Ovary (tissue), 9 donors: Measurements from ENCODE around the gene GPC3. TPM values are rescaled to one million over a fixed set of nuclear protein-coding genes. Genes with fewer than 3 reads are reported as not detected.

ENCODE experiments used
- DNase-seq, 5 donors: peaks; one replicate each; pipeline ENCODE4 v3.0.0-alpha.2; 2019 to 2020
- H3K27ac ChIP-seq, 2 donors: fragments of 200-600 bp; one replicate each; pipeline versions ENCODE4 v1.5.1 to v1.8.0; 2019 to 2022
- H3K27me3 ChIP-seq: fragments of 200-600 bp; one replicate; pipeline ENCODE4 v1.8.0; 2022
- H3K36me3 ChIP-seq: fragments of 200-600 bp; sonication (generic); one replicate; pipeline ENCODE4 v1.5.1; 2019
- H3K4me1 ChIP-seq: one replicate; pipeline ENCODE4 v1.8.1; 2013; ENCODE audit warnings: mild to moderate bottlenecking, moderate library complexity; ENCODE audit not compliant: insufficient read depth
- H3K4me3 ChIP-seq: fragments of 200-600 bp; sonication (generic); one replicate; pipeline ENCODE4 v1.5.1; 2017
- H3K9me3 ChIP-seq, 2 donors: fragments of 200-600 bp in 1 of 2; sonication (generic) in 1 of 2; one replicate each; pipeline versions ENCODE4 v1.5.1 to v1.8.1; 2013 to 2019; ENCODE audit warnings: mild to moderate bottlenecking in 1 of 2, moderate library complexity in 1 of 2
- CTCF ChIP-seq, 3 donors: fragments of 450-650 bp in 2 of 3; fragments of 200-600 bp in 1 of 3; IDR thresholded peaks; one replicate each; pipeline versions ENCODE4 v1.5.1 to v1.8.0; 2016 to 2022; ENCODE audit warnings: antibody characterized with exemption in 3 of 3, mild to moderate bottlenecking in 1 of 3
- EP300 ChIP-seq: sonication (generic); formaldehyde crosslinking; IDR thresholded peaks from one replicate; pipeline ENCODE4 v1.6.1; 2017; ENCODE audit warnings: antibody characterized with exemption
- POLR2A ChIP-seq: fragments of 450-650 bp; IDR thresholded peaks from one replicate; pipeline ENCODE4 v1.6.1; 2017; ENCODE audit warnings: antibody characterized with exemption, mild to moderate bottlenecking, moderate library complexity
- WGBS, 3 donors: extraction: QIAGEN DNeasy Blood & Tissue Kit in 1 of 3; methylation state at CpG; one replicate each; pipeline versions ENCODE4 v1.1.5 to v1.1.7; 2013 to 2017; 5-methylcytosine and 5-hydroxymethylcytosine counted together
- intact Hi-C, 4 donors: fragments of 100-400 bp; cut with DNase I; formaldehyde crosslinking; loops; one replicate each; pipeline versions ENCODE4 v1.11.0 to v1.15.1; 2022 to 2023
- polyA plus RNA-seq, 2 donors: library from polyadenylated mRNA; stranded (reverse); fragments of 200-250 nt in 1 of 2; fragments of 350-450 nt in 1 of 2; fragmentation: Illumina TruSeq in 1 of 2; extraction: RNeasy Lipid Tissue Mini Kit (QIAGEN cat#74804) in 1 of 2; gene quantifications; one replicate each; pipeline ENCODE4 v1.2.3, GENCODE V29; 2013 to 2014
- total RNA-seq, 7 donors: library from RNA; depleted of rRNA in 2 of 7; stranded (reverse); fragments of >200 nt in 2 of 7; fragmentation: NEBNext Ultra II Directional in 3 of 7; extraction: Animal tissue kit (Norgen Biotek cat#: 25700) in 3 of 7; gene quantifications; one replicate each; pipeline versions ENCODE4 v1.1.0 to v1.2.4, GENCODE V29; 2016 to 2023
- donor health status: DM: no; HTN: no; CAD: no; lungs with moderate emphysema.
- donor health status: DM: no; HTN: no; CAD: no.
- donor health status: Bipolar disorder and iron deficiency.
- donor health status: DM: yes; HTN: yes; CAD: no.
- donor health status: DM: no; HTN: no; CAD: no.
- donor health status: DM: yes; HTN: yes; CAD: no.

Gene GPC3
- total and polyA plus RNA-seq, 9 donors = 4.5 to 91.8 (median 12.1) TPM

GRCh38 chrX:133654811-133655210 is 330.6 kb downstream of the GPC3 start:
- Histone ChIP-seq H3K36me3 (no peaks in the 10 kb centered on the region), H3K27me3 (no peaks in the 10 kb centered on the region), H3K9me3 (no peaks in the 10 kb centered on the region), H3K4me1 (peaks cover 2% of the 10 kb centered on the region), H3K4me3 (no peak overlapping the region), H3K27ac (no peak overlapping the region)
- no peak for TF ChIP-seq POLR2A
- intact Hi-C loops = no loop called here
- DNase-seq = no peak

GRCh38 chrX:133653358-133653757 is 332.0 kb downstream of the GPC3 start:
- DNase-seq = no peak
- Histone ChIP-seq H3K36me3 (no peaks in the 10 kb centered on the region), H3K4me1 (peaks cover 2% of the 10 kb centered on the region), H3K9me3 (no peaks in the 10 kb centered on the region), H3K27ac (no peak overlapping the region), H3K4me3 (no peak overlapping the region), H3K27me3 (no peaks in the 10 kb centered on the region)
- 49 to 65% (median 62%) methylated on average over 2 of the region's 2 CpGs for WGBS, 3 donors
- TF ChIP-seq POLR2A (no peak), EP300 (no peak), CTCF (IDR thresholded peaks at IDR 0.05) (no peak)
- intact Hi-C loops = no loop called here

- intact Hi-C loops = no loop called here
- Histone ChIP-seq H3K36me3 (no peaks in the 10 kb centered on the region), H3K27me3 (no peaks in the 10 kb centered on the region), H3K4me3 (no peak overlapping the region), H3K27ac (no peak overlapping the region), H3K9me3 (no peaks in the 10 kb centered on the region), H3K4me1 (peaks cover 2% of the 10 kb centered on the region)
- TF ChIP-seq CTCF (IDR thresholded peaks at IDR 0.05) (no peak), POLR2A (no peak), EP300 (no peak)
- 83 to 95% (median 93%) methylated on average over 1 of the region's 1 CpG for WGBS, 3 donors
- DNase-seq = no peak
Observed at GRCh38 chrX:133652185-133652584, 333.2 kb downstream of the GPC3 start.

GRCh38 chrX:133650239-133650638 is 335.2 kb downstream of the GPC3 start:
- peaks cover under 1% of the 10 kb centered on the region for H3K4me1 ChIP-seq
- H3K4me3 ChIP-seq = no peak overlapping the region
- WGBS, 3 donors = 30 to 37% (median 31%) methylated on average over 1 of the region's 1 CpG
- TF ChIP-seq POLR2A = no peak
- TF ChIP-seq CTCF (IDR thresholded peaks at IDR 0.05) = no peak
- TF ChIP-seq EP300 = no peak
- no peak for DNase-seq
- no peaks in the 10 kb centered on the region for H3K27me3 ChIP-seq
- H3K27ac ChIP-seq = no peak overlapping the region
- H3K9me3 ChIP-seq = no peaks in the 10 kb centered on the region
- H3K36me3 ChIP-seq = no peaks in the 10 kb centered on the region
- intact Hi-C loops = no loop called here

GRCh38 chrX:133649651-133650050 is 335.7 kb downstream of the GPC3 start:
- no peaks in the 10 kb centered on the region for H3K27me3 ChIP-seq
- H3K4me3 ChIP-seq = no peak overlapping the region
- TF ChIP-seq CTCF (IDR thresholded peaks at IDR 0.05) = no peak
- no peaks in the 10 kb centered on the region for H3K9me3 ChIP-seq
- no peaks in the 10 kb centered on the region for H3K4me1 ChIP-seq
- H3K27ac ChIP-seq = no peak overlapping the region
- DNase-seq = no peak
- intact Hi-C loops = no loop called here
- 67 to 86% (median 79%) methylated on average over 1 of the region's 1 CpG for WGBS, 3 donors
- no peaks in the 10 kb centered on the region for H3K36me3 ChIP-seq
